Endothelial cell of umbilical vein (primary cell): ENCODE results near the gene RNF157. TPM values are rescaled to one million over a fixed set of nuclear protein-coding genes. Genes with fewer than 3 reads are reported as not detected.

ENCODE experiments used
- BruUV-seq: library from RNA; stranded (reverse); fragments of 400-500 nt; replicated peaks from 2 replicates; lab custom pipeline; 2021; lab: Mats Ljungman, UMichigan
- CTCF ChIA-PET: fragments of 300-600, 350-600 bp; sonication (Branson Sonifier 250); formaldehyde crosslinking; loops from one replicate; lab custom pipeline; 2021; ENCODE audit warnings: antibody characterized with exemption, inconsistent platforms; lab: Charles Lee
- POLR2A ChIA-PET: fragments of 300-600, 350-600 bp; sonication (Branson Sonifier 250); formaldehyde crosslinking; loops from one replicate; lab custom pipeline; 2021; ENCODE audit warnings: antibody characterized with exemption, inconsistent platforms; lab: Charles Lee
- DNase-seq: peaks from one replicate; pipeline ENCODE4 v3.0.0-alpha.2; 2011; ENCODE audit warnings: low read depth, low spot score
- FAIRE-seq: peaks from 2 replicates; lab custom pipeline; 2011; peaks lifted over from hg19 to GRCh38; lab: Jason Lieb, UNC
- H2AFZ ChIP-seq: 2 replicates; pipeline ENCODE4 v1.6.0; 2012; ENCODE audit warnings: low read depth, low read length, control low read depth, inconsistent platforms
- H3K27ac ChIP-seq: 2 replicates; pipeline ENCODE4 v1.5.1; 2011; ENCODE audit warnings: low read depth, mild to moderate bottlenecking, control low read depth, low read length, moderate library complexity; ENCODE audit not compliant: insufficient read depth
- H3K27me3 ChIP-seq, 2 experiments: 2 replicates each; pipeline versions ENCODE4 v1.6.0 to v1.6.1; 2011; ENCODE audit warnings: low read length in 2 of 2, mixed read lengths in 1 of 2; ENCODE audit not compliant: control insufficient read depth in 2 of 2, insufficient read depth in 2 of 2
- H3K36me3 ChIP-seq, 2 experiments: 2 replicates in 1 of 2; 3 replicates in 1 of 2; pipeline ENCODE4 v1.5.1; 2011; ENCODE audit warnings: low read length in 2 of 2, mild to moderate bottlenecking in 1 of 2, moderate library complexity in 1 of 2; ENCODE audit not compliant: control insufficient read depth in 2 of 2, insufficient read depth in 2 of 2; ENCODE audit errors: extremely low read depth in 1 of 2
- H3K4me1 ChIP-seq: 3 replicates; pipeline ENCODE4 v1.5.1; 2011; ENCODE audit warnings: mild to moderate bottlenecking, low read length; ENCODE audit not compliant: control insufficient read depth, insufficient read depth; ENCODE audit errors: extremely low read depth
- H3K4me2 ChIP-seq: 2 replicates; pipeline ENCODE4 v1.6.1; 2011; ENCODE audit warnings: low read length, control low read depth, mixed read lengths; ENCODE audit not compliant: insufficient read depth
- H3K4me3 ChIP-seq, 3 experiments: fragments of 200-600 bp in 1 of 3; sonication (generic), shearing (Covaris generic) in 1 of 3; replicated peaks in 1 of 3; 2 replicates each; pipeline ENCODE4 v1.5.1; 2011 to 2016; ENCODE audit warnings: control low read depth in 3 of 3, low read length in 3 of 3, mild to moderate bottlenecking in 2 of 3, inconsistent platforms in 1 of 3, low read depth in 1 of 3, moderate library complexity in 1 of 3; ENCODE audit not compliant: insufficient read depth in 1 of 3
- H3K79me2 ChIP-seq: 2 replicates; pipeline ENCODE4 v1.6.0; 2012; ENCODE audit warnings: low read length, inconsistent platforms; ENCODE audit not compliant: control insufficient read depth, insufficient read depth
- H3K9ac ChIP-seq: replicated peaks from 2 replicates; pipeline ENCODE3; 2011; ENCODE audit warnings: low read length, control low read depth; ENCODE audit not compliant: insufficient read depth; ENCODE audit errors: extremely low read depth
- H3K9me1 ChIP-seq: replicated peaks from 3 replicates; pipeline ENCODE4 v1.6.0; 2011; ENCODE audit warnings: mild to moderate bottlenecking, low read length; ENCODE audit not compliant: control insufficient read depth, insufficient read depth; ENCODE audit errors: extremely low read depth
- H3K9me3 ChIP-seq: replicated peaks from 2 replicates; pipeline ENCODE4 v1.5.1; 2012; ENCODE audit warnings: low read length, inconsistent platforms; ENCODE audit not compliant: control insufficient read depth, insufficient read depth
- H4K20me1 ChIP-seq: replicated peaks from 2 replicates; pipeline ENCODE3; 2011; ENCODE audit warnings: mild to moderate bottlenecking, low read length; ENCODE audit not compliant: control insufficient read depth, insufficient read depth; ENCODE audit errors: extremely low read depth
- EZH2 ChIP-seq: IDR thresholded peaks from 2 replicates; pipeline ENCODE4 v1.6.1; 2012; ENCODE audit warnings: borderline replicate concordance, low read depth, mild to moderate bottlenecking, moderate library complexity, low read length, inconsistent platforms; ENCODE audit not compliant: severe bottlenecking
- FOS ChIP-seq: IDR thresholded peaks from 2 replicates; pipeline ENCODE4 v1.6.1; 2011; ENCODE audit warnings: mild to moderate bottlenecking, low read length, moderate library complexity, borderline replicate concordance; ENCODE audit not compliant: insufficient read depth
- GATA2 ChIP-seq: IDR thresholded peaks from 2 replicates; pipeline ENCODE4 v1.7.0; 2011; ENCODE audit warnings: low read depth, mild to moderate bottlenecking, moderate library complexity, mixed read lengths, low read length; ENCODE audit not compliant: insufficient read length, insufficient read depth
- JUN ChIP-seq: IDR thresholded peaks from 2 replicates; pipeline ENCODE4 v1.6.1; 2011; ENCODE audit warnings: borderline replicate concordance, low read depth; ENCODE audit not compliant: insufficient read length, insufficient read depth
- MAX ChIP-seq: IDR thresholded peaks from 2 replicates; pipeline ENCODE4 v1.6.1; 2011; ENCODE audit not compliant: insufficient read depth, insufficient read length
- MYC ChIP-seq: IDR thresholded peaks from one replicate; pipeline ENCODE4 v1.6.1; 2011; ENCODE audit warnings: mild to moderate bottlenecking, low read depth, low read length
- POLR2A ChIP-seq: IDR thresholded peaks from 2 replicates; pipeline ENCODE4 v1.6.1; 2012; ENCODE audit warnings: low read depth, mild to moderate bottlenecking, control low read depth, low read length
- POLR2AphosphoS5 ChIP-seq: IDR thresholded peaks from 2 replicates; pipeline ENCODE4 v1.6.1; 2012; ENCODE audit warnings: low read depth, mild to moderate bottlenecking, control low read depth, low read length, moderate library complexity; ENCODE audit not compliant: insufficient read depth
- dilution Hi-C: fragments of 300-500 bp; cut with MboI; formaldehyde crosslinking; loops from one replicate; pipeline ENCODE4 v1.15.0; 2019; ENCODE audit warnings: low sequenced_read_pairs; ENCODE audit not compliant: extremely low pct_ligation_motif_present
- intact Hi-C: fragments of 100-400 bp; cut with micrococcal nuclease; formaldehyde crosslinking; loops from one replicate; pipeline ENCODE4 v1.10.0; 2022
- polyA plus RNA-seq, 4 experiments: library from polyadenylated mRNA; depleted of rRNA in 3 of 4; stranded (reverse) in 3 of 4; unstranded in 1 of 4; fragments of >200 nt; gene quantifications; 2 replicates each; pipeline versions ENCODE4 v1.2.1 to v1.2.3, GENCODE V29; 2011 to 2012; ENCODE audit warnings: missing spikeins in 1 of 4
- total RNA-seq: library from RNA; stranded (reverse); gene quantifications from 2 replicates; pipeline ENCODE4 v1.2.3, GENCODE V29; 2021
- TF ChIP-seq, protein P1 (sequence below), 2 donors: IDR thresholded peaks; 1 replicate in 1 of 2; 2 replicates in 1 of 2; pipeline ENCODE4 v1.5.1; 2011; ENCODE audit warnings: low read length in 2 of 2, mild to moderate bottlenecking in 2 of 2, moderate library complexity in 2 of 2, control low read depth in 1 of 2, inconsistent platforms in 1 of 2, low read depth in 1 of 2; ENCODE audit not compliant: insufficient read depth in 1 of 2; ENCODE audit errors: extremely low read depth in 1 of 2

RNF157 gene
- total and polyA plus RNA-seq, 2 donors (not counting 3 experiments of a cell fraction or from before 2014, with no cell fraction given), result 0.07 to 0.86 TPM

DNA sequence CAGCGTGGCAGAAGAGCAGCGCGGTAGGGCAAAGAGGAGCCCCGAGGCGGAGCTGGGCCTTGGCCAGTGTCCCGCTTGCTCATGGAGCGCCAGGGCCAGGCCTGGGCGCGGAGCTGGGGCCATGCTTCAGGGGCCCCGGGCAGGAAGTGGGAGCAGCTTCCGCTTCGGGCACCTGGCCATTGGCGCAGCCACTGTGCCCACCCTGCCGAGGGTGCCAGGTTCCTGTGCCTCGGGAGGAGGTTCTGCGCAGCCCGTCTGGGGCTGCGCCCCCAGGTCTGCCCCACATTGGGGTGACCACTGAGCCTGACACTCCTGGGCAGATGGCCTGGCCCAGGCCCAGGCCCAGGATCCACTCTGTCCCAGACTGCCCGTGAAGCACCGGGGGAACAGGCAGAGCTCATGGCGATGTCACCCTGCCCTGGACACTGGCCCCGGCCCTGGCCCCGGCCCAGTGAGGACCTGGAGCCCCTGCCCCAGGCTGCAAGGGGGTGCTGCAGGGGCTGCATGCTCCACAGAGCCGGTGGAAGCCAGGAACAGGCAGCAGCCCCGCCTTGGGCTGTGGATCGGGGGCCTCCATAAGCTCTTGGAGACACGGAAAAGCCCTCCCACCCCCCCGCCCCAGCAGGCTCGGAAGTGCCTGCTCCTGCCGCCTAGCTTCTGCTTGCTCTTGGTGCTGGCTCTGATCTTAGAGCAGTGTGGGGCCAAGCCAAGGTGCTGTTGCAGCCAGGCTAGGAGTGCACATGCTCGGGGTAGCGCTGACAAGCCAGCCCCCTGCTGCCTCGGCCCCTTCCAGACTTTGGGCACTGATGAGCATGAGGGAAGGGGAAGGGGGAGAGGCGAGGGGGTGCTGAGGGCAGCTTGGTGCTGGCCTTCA lies 63.4 kb downstream of the RNF157 start:
- no peak for TF ChIP-seq MAX
- TF ChIP-seq MYC, result no peak
- TF ChIP-seq, protein P1, sequence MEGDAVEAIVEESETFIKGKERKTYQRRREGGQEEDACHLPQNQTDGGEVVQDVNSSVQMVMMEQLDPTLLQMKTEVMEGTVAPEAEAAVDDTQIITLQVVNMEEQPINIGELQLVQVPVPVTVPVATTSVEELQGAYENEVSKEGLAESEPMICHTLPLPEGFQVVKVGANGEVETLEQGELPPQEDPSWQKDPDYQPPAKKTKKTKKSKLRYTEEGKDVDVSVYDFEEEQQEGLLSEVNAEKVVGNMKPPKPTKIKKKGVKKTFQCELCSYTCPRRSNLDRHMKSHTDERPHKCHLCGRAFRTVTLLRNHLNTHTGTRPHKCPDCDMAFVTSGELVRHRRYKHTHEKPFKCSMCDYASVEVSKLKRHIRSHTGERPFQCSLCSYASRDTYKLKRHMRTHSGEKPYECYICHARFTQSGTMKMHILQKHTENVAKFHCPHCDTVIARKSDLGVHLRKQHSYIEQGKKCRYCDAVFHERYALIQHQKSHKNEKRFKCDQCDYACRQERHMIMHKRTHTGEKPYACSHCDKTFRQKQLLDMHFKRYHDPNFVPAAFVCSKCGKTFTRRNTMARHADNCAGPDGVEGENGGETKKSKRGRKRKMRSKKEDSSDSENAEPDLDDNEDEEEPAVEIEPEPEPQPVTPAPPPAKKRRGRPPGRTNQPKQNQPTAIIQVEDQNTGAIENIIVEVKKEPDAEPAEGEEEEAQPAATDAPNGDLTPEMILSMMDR (IDR thresholded peaks at IDR 0.05; ENCODE audit: extremely low read depth in 1 of 2, insufficient read depth in 1 of 2, low read depth in 1 of 2, low read length in 2 of 2), result no peak
- no peak for TF ChIP-seq FOS
- TF ChIP-seq POLR2A, result no peak
- no peak for TF ChIP-seq POLR2AphosphoS5
- TF ChIP-seq EZH2, result no peak
- TF ChIP-seq GATA2, result no peak
- no peak for TF ChIP-seq JUN
- Histone ChIP-seq H4K20me1 (no peaks in the 10 kb centered on the region), H3K4me2 (no peak overlapping the region), H3K79me2 (no peaks in the 10 kb centered on the region), H3K9ac (no peak overlapping the region), H2AFZ (no peak overlapping the region), H3K9me1 (no peaks in the 10 kb centered on the region), H3K4me3 (no peak overlapping the region), H3K9me3 (no peaks in the 10 kb centered on the region), H3K4me1 (peaks cover 7% of the 10 kb centered on the region), H3K36me3 (no peaks in the 10 kb centered on the region), H3K27me3 (no peaks in the 10 kb centered on the region), H3K27ac (no peak overlapping the region)
- no peak for FAIRE-seq
- intact Hi-C loops (no loop called here), dilution Hi-C loops (no loop called here)
- CTCF ChIA-PET, result interaction anchor here (0.5 to 5.4 kb wide), 7 partner anchors 8 to 113 kb away, joined by 3 to 99 read pairs (median 3); no protein-coding TSS in a partner anchor
- BruUV-seq, result no TSS peak
- POLR2A ChIA-PET, result interaction anchor here (0.6 kb wide), 1 partner anchor 16 kb away, joined by 3 read pairs; no protein-coding TSS in a partner anchor
- no peak for DNase-seq
